Measurements from ENCODE around the gene PTPRG. TPM values are rescaled to one million over a fixed set of nuclear protein-coding genes. Genes with fewer than 3 reads are reported as not detected.

PTPRG gene
- total and polyA plus RNA-seq, 2 experiments from 2014 or later = 11.5 to 39.6 TPM

DNA sequence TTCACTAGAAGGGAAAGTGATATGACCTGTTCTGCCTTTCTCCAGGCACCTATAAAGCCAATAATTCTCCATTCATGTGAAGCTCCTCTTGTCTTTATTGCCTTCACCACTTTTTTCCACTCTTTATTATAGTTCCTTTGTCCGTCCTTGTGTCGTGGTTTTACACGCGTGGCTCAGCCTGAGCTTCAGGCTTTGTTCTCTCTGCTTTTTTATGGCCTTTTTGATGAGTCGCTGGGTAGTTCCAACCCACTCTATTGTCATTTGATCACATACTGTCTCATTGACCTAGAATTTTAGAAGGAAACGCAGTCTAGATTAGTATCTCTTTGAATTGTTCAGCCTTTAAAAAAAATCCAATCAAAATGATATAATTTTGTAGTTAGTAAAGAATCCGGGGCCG lies 403.2 kb downstream of the PTPRG start:
- H3K9me2 ChIP-seq (ENCODE audit: insufficient read depth) = no peaks in the 10 kb centered on the region
- no peak overlapping the region for H3K27ac ChIP-seq
- no peaks in the 10 kb centered on the region for H3F3A ChIP-seq (ENCODE audit: insufficient read depth)
- no peak overlapping the region for H2AFZ ChIP-seq
- H3K9me3 ChIP-seq (ENCODE audit: low read depth) = no peaks in the 10 kb centered on the region
- WGBS, 2 experiments (ENCODE audit: low coverage in 1 of 2, low lambda C conversion rate in 2 of 2, missing lambda C conversion rate in 2 of 2) = 94 to 95% methylated on average over 8 of the region's 8 CpGs
- H3K9ac ChIP-seq = no peak overlapping the region
- no peak overlapping the region for H3K4me2 ChIP-seq (ENCODE audit: unreplicated experiment)
- no peaks in the 10 kb centered on the region for H3K27me3 ChIP-seq (replicated peaks; ENCODE audit: insufficient read depth)
- H3K4me1 ChIP-seq (ENCODE audit: insufficient read depth) = no peaks in the 10 kb centered on the region
- H4K20me1 ChIP-seq (ENCODE audit: insufficient read depth) = no peaks in the 10 kb centered on the region; the same call in 1 of the 2 replicates
- H3K36me3 ChIP-seq (ENCODE audit: low read depth) = no peaks in the 10 kb centered on the region
- TF ChIP-seq EZH2phosphoT487 (IDR thresholded peaks at IDR 0.05; ENCODE audit: insufficient read depth, low read depth) = no peak
- TF ChIP-seq EZH2 (IDR thresholded peaks at IDR 0.05; ENCODE audit: insufficient read depth, poor library complexity, severe bottlenecking) = no peak
- in situ Hi-C loops (cut with MboI) = no loop called here
- no peak overlapping the region for H3K4me3 ChIP-seq
- H3K79me2 ChIP-seq (ENCODE audit: insufficient read depth) = peaks cover 17% of the 10 kb centered on the region
- peak; percentile 7 for DNase-seq

- Histone ChIP-seq H3K27me3 (replicated peaks; ENCODE audit: insufficient read depth) (no peaks in the 10 kb centered on the region), H3K79me2 (ENCODE audit: insufficient read depth) (peaks cover 17% of the 10 kb centered on the region), H3K4me2 (ENCODE audit: unreplicated experiment) (no peak overlapping the region), H2AFZ (no peak overlapping the region), H3K27ac (no peak overlapping the region), H3K9me2 (ENCODE audit: insufficient read depth) (no peaks in the 10 kb centered on the region), H3K9me3 (ENCODE audit: low read depth) (no peaks in the 10 kb centered on the region), H3K4me1 (ENCODE audit: insufficient read depth) (no peaks in the 10 kb centered on the region), H3K36me3 (ENCODE audit: low read depth) (no peaks in the 10 kb centered on the region), H3F3A (ENCODE audit: insufficient read depth) (no peaks in the 10 kb centered on the region), H3K4me3 (no peak overlapping the region), H4K20me1 (ENCODE audit: insufficient read depth) (no peaks in the 10 kb centered on the region; the same call in 1 of the 2 replicates), H3K9ac (no peak overlapping the region)
- no peak for DNase-seq
- in situ Hi-C loops (cut with MboI) = no loop called here
- no peak for TF ChIP-seq EZH2 (IDR thresholded peaks at IDR 0.05; ENCODE audit: insufficient read depth, poor library complexity, severe bottlenecking)
- 73 to 77% methylated on average over 2 of the region's 2 CpGs for WGBS, 2 experiments (ENCODE audit: low coverage in 1 of 2, low lambda C conversion rate in 2 of 2, missing lambda C conversion rate in 2 of 2)
Observed at GRCh38 chr3:61965770-61966131, 404.4 kb downstream of the PTPRG start.

- no peak overlapping the region for H3K4me2 ChIP-seq (ENCODE audit: unreplicated experiment)
- H4K20me1 ChIP-seq (ENCODE audit: insufficient read depth) = no peaks in the 10 kb centered on the region; the same call in 1 of the 2 replicates
- no peak overlapping the region for H2AFZ ChIP-seq
- no peaks in the 10 kb centered on the region for H3K27me3 ChIP-seq (replicated peaks; ENCODE audit: insufficient read depth)
- DNase-seq = no peak
- in situ Hi-C loops (cut with MboI) = no loop called here
- H3K79me2 ChIP-seq (ENCODE audit: insufficient read depth) = peaks cover 16% of the 10 kb centered on the region
- no peak overlapping the region for H3K4me3 ChIP-seq
- H3K9me2 ChIP-seq (ENCODE audit: insufficient read depth) = no peaks in the 10 kb centered on the region
- H3K27ac ChIP-seq = no peak overlapping the region
- no peaks in the 10 kb centered on the region for H3K36me3 ChIP-seq (ENCODE audit: low read depth)
- 97 to 100% methylated on average over 2 of the region's 2 CpGs for WGBS, 2 experiments (ENCODE audit: low coverage in 1 of 2, low lambda C conversion rate in 2 of 2, missing lambda C conversion rate in 2 of 2)
- no peaks in the 10 kb centered on the region for H3K9me3 ChIP-seq (ENCODE audit: low read depth)
- H3K9ac ChIP-seq = no peak overlapping the region
- TF ChIP-seq EZH2phosphoT487 (IDR thresholded peaks at IDR 0.05; ENCODE audit: insufficient read depth, low read depth) (no peak), EZH2 (IDR thresholded peaks at IDR 0.05; ENCODE audit: insufficient read depth, poor library complexity, severe bottlenecking) (no peak)
- no peaks in the 10 kb centered on the region for H3K4me1 ChIP-seq (ENCODE audit: insufficient read depth)
- H3F3A ChIP-seq (ENCODE audit: insufficient read depth) = no peaks in the 10 kb centered on the region
Observed at GRCh38 chr3:61966200-61966599, 404.8 kb downstream of the PTPRG start.

DNA sequence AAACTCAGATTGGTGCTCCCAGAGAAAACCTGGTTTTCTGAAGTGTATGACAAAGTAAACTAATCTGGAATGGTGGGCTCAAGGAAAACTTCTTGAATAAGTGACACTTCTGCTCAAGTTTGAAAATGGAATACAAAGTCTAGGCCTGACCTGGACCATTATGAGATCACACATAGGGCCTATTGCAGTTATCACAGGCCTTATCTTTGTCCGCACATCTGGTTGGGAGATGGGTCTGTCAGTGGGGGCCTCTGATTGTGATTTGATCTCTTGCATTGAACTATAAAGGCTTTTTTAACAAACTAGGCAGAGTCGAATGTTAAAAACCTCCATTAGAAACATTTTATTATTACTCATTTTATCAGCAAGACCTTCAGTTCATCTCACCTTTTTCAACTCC lies 405.6 kb downstream of the PTPRG start:
- H3K9me3 ChIP-seq (ENCODE audit: low read depth) = no peaks in the 10 kb centered on the region
- H3K79me2 ChIP-seq (ENCODE audit: insufficient read depth) = peaks cover 11% of the 10 kb centered on the region
- H3K4me3 ChIP-seq = no peak overlapping the region
- H3F3A ChIP-seq (ENCODE audit: insufficient read depth) = no peaks in the 10 kb centered on the region
- no peak overlapping the region for H3K27ac ChIP-seq
- no peak overlapping the region for H3K4me2 ChIP-seq (ENCODE audit: unreplicated experiment)
- TF ChIP-seq EZH2 (IDR thresholded peaks at IDR 0.05; ENCODE audit: insufficient read depth, poor library complexity, severe bottlenecking) (no peak), EZH2phosphoT487 (IDR thresholded peaks at IDR 0.05; ENCODE audit: insufficient read depth, low read depth) (no peak)
- H3K4me1 ChIP-seq (ENCODE audit: insufficient read depth) = no peaks in the 10 kb centered on the region
- 75 to 79% methylated on average over 2 of the region's 2 CpGs for WGBS, 2 experiments (ENCODE audit: low coverage in 1 of 2, low lambda C conversion rate in 2 of 2, missing lambda C conversion rate in 2 of 2)
- H3K27me3 ChIP-seq (replicated peaks; ENCODE audit: insufficient read depth) = no peaks in the 10 kb centered on the region
- DNase-seq = no peak
- H3K9me2 ChIP-seq (ENCODE audit: insufficient read depth) = no peaks in the 10 kb centered on the region
- H3K9ac ChIP-seq = no peak overlapping the region
- H2AFZ ChIP-seq = no peak overlapping the region
- in situ Hi-C loops (cut with MboI) = no loop called here
- no peaks in the 10 kb centered on the region for H3K36me3 ChIP-seq (ENCODE audit: low read depth)
- no peaks in the 10 kb centered on the region; the same call in 1 of the 2 replicates for H4K20me1 ChIP-seq (ENCODE audit: insufficient read depth)

GRCh38 chr3:61967937-61968336 lies 406.6 kb downstream of the PTPRG start:
- peaks cover 7% of the 10 kb centered on the region for H3K79me2 ChIP-seq (ENCODE audit: insufficient read depth)
- H2AFZ ChIP-seq = no peak overlapping the region
- in situ Hi-C loops (cut with MboI) = no loop called here

More at GRCh38 chr3:61967937-61968336, 406.6 kb downstream of the PTPRG start:
- H3K4me1 ChIP-seq (ENCODE audit: insufficient read depth) = no peaks in the 10 kb centered on the region
- no peak overlapping the region for H3K4me2 ChIP-seq (ENCODE audit: unreplicated experiment)
- TF ChIP-seq EZH2 (IDR thresholded peaks at IDR 0.05; ENCODE audit: insufficient read depth, poor library complexity, severe bottlenecking) (no peak), EZH2phosphoT487 (IDR thresholded peaks at IDR 0.05; ENCODE audit: insufficient read depth, low read depth) (no peak)
- no peak overlapping the region for H3K9ac ChIP-seq
- no peaks in the 10 kb centered on the region for H3K27me3 ChIP-seq (replicated peaks; ENCODE audit: insufficient read depth)
- 95 to 96% methylated on average over 2 of the region's 2 CpGs for WGBS, 2 experiments (ENCODE audit: low coverage in 1 of 2, low lambda C conversion rate in 2 of 2, missing lambda C conversion rate in 2 of 2)
- H3K36me3 ChIP-seq (ENCODE audit: low read depth) = no peaks in the 10 kb centered on the region
- H3K9me2 ChIP-seq (ENCODE audit: insufficient read depth) = no peaks in the 10 kb centered on the region
- no peak for DNase-seq
- H3K27ac ChIP-seq = no peak overlapping the region
- H4K20me1 ChIP-seq (ENCODE audit: insufficient read depth) = no peaks in the 10 kb centered on the region; the same call in 1 of the 2 replicates
- H3K9me3 ChIP-seq (ENCODE audit: low read depth) = no peaks in the 10 kb centered on the region
- no peaks in the 10 kb centered on the region for H3F3A ChIP-seq (ENCODE audit: insufficient read depth)
- no peak overlapping the region for H3K4me3 ChIP-seq

All from GM23248 (cell line).